ENCODE data around the gene DHX8. TPM values are rescaled to one million over a fixed set of nuclear protein-coding genes. Genes with fewer than 3 reads are reported as not detected.
"Not testable (repeated sequence)": the region's sequence is repeated elsewhere in the genome, so short reads cannot be mapped to it uniquely, and the experiment has no call there.

Gene DHX8
- total RNA-seq, 2 experiments from 2014 or later, result 46.2 to 46.3 TPM

GRCh38 chr17:43449470-43450248, 34.1 kb upstream of the DHX8 start:
- Mint-ChIP-seq H3K36me3 (ENCODE audit: low read depth) (no peaks in the 10 kb centered on the region), H3K9me3 (no peaks in the 10 kb centered on the region), H3K4me3 (no peak overlapping the region), H3K27me3 (ENCODE audit: low read depth) (peaks cover 1% of the 10 kb centered on the region), H3K27ac (no peak overlapping the region), H3K4me1 (ENCODE audit: low read depth) (no peaks in the 10 kb centered on the region)
- intact Hi-C loops (cut with micrococcal nuclease), result no loop called here
- no peak for DNase-seq
- CTCF ChIA-PET, result no interaction called here

GRCh38 chr17:43450791-43451190, 33.0 kb upstream of the DHX8 start:
- intact Hi-C loops (cut with micrococcal nuclease); H3K36me3 Mint-ChIP-seq (ENCODE audit: low read depth); H3K27me3 Mint-ChIP-seq (ENCODE audit: low read depth); H3K4me3 Mint-ChIP-seq; CTCF ChIA-PET; H3K27ac Mint-ChIP-seq; H3K4me1 Mint-ChIP-seq (ENCODE audit: low read depth); H3K9me3 Mint-ChIP-seq; DNase-seq: not testable (repeated sequence)

- CTCF ChIA-PET; H3K4me3 Mint-ChIP-seq; H3K27ac Mint-ChIP-seq; H3K36me3 Mint-ChIP-seq (ENCODE audit: low read depth); H3K9me3 Mint-ChIP-seq; H3K27me3 Mint-ChIP-seq (ENCODE audit: low read depth); H3K4me1 Mint-ChIP-seq (ENCODE audit: low read depth); intact Hi-C loops (cut with micrococcal nuclease); DNase-seq: not testable (repeated sequence)
Observed at GRCh38 chr17:43451741-43452140, 32.0 kb upstream of the DHX8 start.

GRCh38 chr17:43453331-43453812, 30.4 kb upstream of the DHX8 start:
- H3K27ac Mint-ChIP-seq, result no peak overlapping the region
- H3K36me3 Mint-ChIP-seq (ENCODE audit: low read depth), result no peaks in the 10 kb centered on the region
- H3K4me3 Mint-ChIP-seq, result no peak overlapping the region
- CTCF ChIA-PET, result no interaction called here
- DNase-seq, result no peak
- H3K4me1 Mint-ChIP-seq (ENCODE audit: low read depth), result no peaks in the 10 kb centered on the region
- intact Hi-C loops (cut with micrococcal nuclease), result no loop called here
- peaks cover 4% of the 10 kb centered on the region for H3K27me3 Mint-ChIP-seq (ENCODE audit: low read depth)
- H3K9me3 Mint-ChIP-seq, result no peaks in the 10 kb centered on the region

- no peaks in the 10 kb centered on the region for H3K36me3 Mint-ChIP-seq (ENCODE audit: low read depth)
- H3K27ac Mint-ChIP-seq, result no peak overlapping the region
- CTCF ChIA-PET, result no interaction called here
- no peak for DNase-seq
- no peak overlapping the region for H3K4me3 Mint-ChIP-seq
- H3K9me3 Mint-ChIP-seq, result no peaks in the 10 kb centered on the region
- H3K27me3 Mint-ChIP-seq (ENCODE audit: low read depth), result peaks cover 4% of the 10 kb centered on the region
- intact Hi-C loops (cut with micrococcal nuclease), result no loop called here
- H3K4me1 Mint-ChIP-seq (ENCODE audit: low read depth), result no peaks in the 10 kb centered on the region
Observed at GRCh38 chr17:43454868-43455267, 28.9 kb upstream of the DHX8 start.

- H3K27me3 Mint-ChIP-seq (ENCODE audit: low read depth), result peaks cover 4% of the 10 kb centered on the region
Observed at GRCh38 chr17:43456029-43456428, 27.7 kb upstream of the DHX8 start.

GRCh38 chr17:43456661-43457361, 27.0 kb upstream of the DHX8 start:
- Mint-ChIP-seq H3K4me1 (ENCODE audit: low read depth) (no peaks in the 10 kb centered on the region), H3K9me3 (no peaks in the 10 kb centered on the region), H3K27ac (no peak overlapping the region), H3K27me3 (ENCODE audit: low read depth) (peaks cover 4% of the 10 kb centered on the region), H3K4me3 (no peak overlapping the region), H3K36me3 (ENCODE audit: low read depth) (no peaks in the 10 kb centered on the region)
- DNase-seq, result no peak
- CTCF ChIA-PET, result interaction anchor here (0.5 to 1.4 kb wide), 3 partner anchors 26 to 362 kb away, joined by 3 to 4 read pairs (median 4); no protein-coding TSS in a partner anchor
- intact Hi-C loops (cut with micrococcal nuclease), result no loop called here

More at GRCh38 chr17:43456029-43456428, 27.7 kb upstream of the DHX8 start:
- H3K4me3 Mint-ChIP-seq, result no peak overlapping the region
- no peaks in the 10 kb centered on the region for H3K4me1 Mint-ChIP-seq (ENCODE audit: low read depth)
- CTCF ChIA-PET, result interaction anchor here (0.5 to 1.4 kb wide), 3 partner anchors 27 to 362 kb away, joined by 3 to 4 read pairs (median 4); no protein-coding TSS in a partner anchor
- DNase-seq, result no peak
- no peaks in the 10 kb centered on the region for H3K36me3 Mint-ChIP-seq (ENCODE audit: low read depth)
- no peaks in the 10 kb centered on the region for H3K9me3 Mint-ChIP-seq
- intact Hi-C loops (cut with micrococcal nuclease), result no loop called here
- H3K27ac Mint-ChIP-seq, result no peak overlapping the region

GRCh38 chr17:43457362-43457692, 26.4 kb upstream of the DHX8 start:
- no peak overlapping the region for H3K4me3 Mint-ChIP-seq
- no peaks in the 10 kb centered on the region for H3K9me3 Mint-ChIP-seq
- H3K27ac Mint-ChIP-seq, result no peak overlapping the region
- H3K27me3 Mint-ChIP-seq (ENCODE audit: low read depth), result peaks cover 4% of the 10 kb centered on the region
- CTCF ChIA-PET, result interaction anchor here (1.4 kb wide), 1 partner anchor 26 kb away, joined by 3 read pairs; no protein-coding TSS in a partner anchor
- no peaks in the 10 kb centered on the region for H3K4me1 Mint-ChIP-seq (ENCODE audit: low read depth)
- DNase-seq, result no peak
- no peaks in the 10 kb centered on the region for H3K36me3 Mint-ChIP-seq (ENCODE audit: low read depth)
- intact Hi-C loops (cut with micrococcal nuclease), result no loop called here

- DNase-seq; H3K9me3 Mint-ChIP-seq; H3K27me3 Mint-ChIP-seq (ENCODE audit: low read depth); intact Hi-C loops (cut with micrococcal nuclease); H3K27ac Mint-ChIP-seq; H3K36me3 Mint-ChIP-seq (ENCODE audit: low read depth); H3K4me1 Mint-ChIP-seq (ENCODE audit: low read depth); H3K4me3 Mint-ChIP-seq: not testable (repeated sequence)
- CTCF ChIA-PET, result interaction anchor here (0.6 to 1.5 kb wide), 2 partner anchors 109 to 116 kb away, joined by 3 read pairs; no protein-coding TSS in a partner anchor
Observed at GRCh38 chr17:43459878-43460277, 23.9 kb upstream of the DHX8 start.

- H3K4me1 Mint-ChIP-seq (ENCODE audit: low read depth), result no peaks in the 10 kb centered on the region
- H3K4me3 Mint-ChIP-seq, result no peak overlapping the region
- DNase-seq, result no peak
- peaks cover 2% of the 10 kb centered on the region for H3K27me3 Mint-ChIP-seq (ENCODE audit: low read depth)
- H3K27ac Mint-ChIP-seq, result no peak overlapping the region
- intact Hi-C loops (cut with micrococcal nuclease), result no loop called here
- H3K9me3 Mint-ChIP-seq, result no peaks in the 10 kb centered on the region
- CTCF ChIA-PET, result interaction anchor here (1.5 kb wide), 1 partner anchor 115 kb away, joined by 3 read pairs; no protein-coding TSS in a partner anchor
- no peaks in the 10 kb centered on the region for H3K36me3 Mint-ChIP-seq (ENCODE audit: low read depth)
Observed at GRCh38 chr17:43461185-43461584, 22.6 kb upstream of the DHX8 start.

- H3K27me3 Mint-ChIP-seq (ENCODE audit: low read depth); H3K36me3 Mint-ChIP-seq (ENCODE audit: low read depth); intact Hi-C loops (cut with micrococcal nuclease); H3K27ac Mint-ChIP-seq; H3K4me3 Mint-ChIP-seq; H3K4me1 Mint-ChIP-seq (ENCODE audit: low read depth); CTCF ChIA-PET; H3K9me3 Mint-ChIP-seq; DNase-seq: not testable (repeated sequence)
Observed at GRCh38 chr17:43462569-43462968, 21.2 kb upstream of the DHX8 start.

GRCh38 chr17:43463241-43463640, 20.5 kb upstream of the DHX8 start:
- DNase-seq, result no peak
- H3K27me3 Mint-ChIP-seq (ENCODE audit: low read depth), result peaks cover 2% of the 10 kb centered on the region
- no peaks in the 10 kb centered on the region for H3K9me3 Mint-ChIP-seq
- intact Hi-C loops (cut with micrococcal nuclease), result no loop called here
- CTCF ChIA-PET, result no interaction called here
- no peaks in the 10 kb centered on the region for H3K4me1 Mint-ChIP-seq (ENCODE audit: low read depth)
- no peak overlapping the region for H3K27ac Mint-ChIP-seq
- no peaks in the 10 kb centered on the region for H3K36me3 Mint-ChIP-seq (ENCODE audit: low read depth)
- no peak overlapping the region for H3K4me3 Mint-ChIP-seq

- no peak for DNase-seq
- Mint-ChIP-seq H3K4me3 (no peak overlapping the region), H3K36me3 (ENCODE audit: low read depth) (no peaks in the 10 kb centered on the region), H3K9me3 (no peaks in the 10 kb centered on the region), H3K27me3 (ENCODE audit: low read depth) (peaks cover 2% of the 10 kb centered on the region), H3K27ac (no peak overlapping the region), H3K4me1 (ENCODE audit: low read depth) (no peaks in the 10 kb centered on the region)
- intact Hi-C loops (cut with micrococcal nuclease), result no loop called here
- CTCF ChIA-PET, result interaction anchor here (0.6 kb wide), 1 partner anchor 69 kb away, joined by 4 read pairs; no protein-coding TSS in a partner anchor
Observed at GRCh38 chr17:43464046-43464445, 19.7 kb upstream of the DHX8 start.
